ENCODE data around the gene FAT1. TPM values are rescaled to one million over a fixed set of nuclear protein-coding genes. Genes with fewer than 3 reads are reported as not detected.

FAT1 gene
- 52.9 TPM for polyA plus RNA-seq (2013, experiment 1 of 2)
- polyA plus RNA-seq (2013, experiment 2 of 2): 54.3 TPM

- peak within 1 kb of the TSS; percentile 61 for H3K23ac ChIP-seq (ENCODE audit: low read depth, low read length, poor library complexity)
- no peak within 1 kb of the TSS for H2BK12ac ChIP-seq (ENCODE audit: low read length)
- H2BK5ac ChIP-seq (ENCODE audit: low read length): peak within 1 kb of the TSS; percentile 95
- no CpG with 5 or more reads among the region's 112 CpGs for WGBS, 2 donors (ENCODE audit: extremely low coverage in 2 of 2, insufficient read length in 2 of 2, insufficient replicate concordance in 1 of 2)
- peak within 1 kb of the TSS; percentile 91 to 98 for H3K4me3 ChIP-seq (ENCODE audit: low read length in 2 of 2)
- H2AFZ ChIP-seq (ENCODE audit: low read length): peak within 1 kb of the TSS; percentile 94
- H3K9ac ChIP-seq (ENCODE audit: low read depth, low read length, poor library complexity): peak within 1 kb of the TSS; percentile 99
- peaks cover under 1 to 3% of the 10 kb centered on the region in 2 donors for H3K4me1 ChIP-seq (ENCODE audit: control insufficient read depth in 2 of 2, insufficient read depth in 1 of 2, low read depth in 1 of 2, low read length in 2 of 2)
- H3K4ac ChIP-seq (ENCODE audit: low read length): peak within 1 kb of the TSS; percentile 55
- H2BK15ac ChIP-seq (ENCODE audit: low read length): peak within 1 kb of the TSS; percentile 46
- H3K18ac ChIP-seq (ENCODE audit: low read length): peak within 1 kb of the TSS; percentile 99
- H2AK5ac ChIP-seq (ENCODE audit: low read depth, low read length): peak within 1 kb of the TSS; percentile 85
- DNase-seq (ENCODE audit: low spot score): peak; percentile 84
- H3K79me1 ChIP-seq (ENCODE audit: low read depth, low read length): peaks cover 6% of the 10 kb centered on the region
- peaks cover 7 to 30% of the 10 kb centered on the region in 2 donors for H3K9me3 ChIP-seq (replicated peaks in 1 of 2; ENCODE audit: control insufficient read depth in 2 of 2, insufficient read depth in 1 of 2, low read depth in 1 of 2, low read length in 2 of 2)
- H3K36me3 ChIP-seq (replicated peaks in 1 of 2; ENCODE audit: control insufficient read depth in 2 of 2, insufficient read depth in 2 of 2, low read length in 2 of 2): peaks cover 0 to 11% of the 10 kb centered on the region in 2 donors
- H3K27me3 ChIP-seq (ENCODE audit: control insufficient read depth in 3 of 3, insufficient read depth in 3 of 3, low read depth in 1 of 3, low read length in 3 of 3): no peaks in the 10 kb centered on the region
- H4K8ac ChIP-seq (ENCODE audit: low read depth, low read length): no peak within 1 kb of the TSS
- peak within 1 kb of the TSS; percentile 94 for H3K27ac ChIP-seq (replicated peaks; ENCODE audit: low read length)
- no peak within 1 kb of the TSS for H4K91ac ChIP-seq (ENCODE audit: low read depth, low read length, poor library complexity)
- peak within 1 kb of the TSS; percentile 16 for H2BK120ac ChIP-seq (ENCODE audit: low read depth, low read length)
- H3K14ac ChIP-seq (ENCODE audit: low read length): peak within 1 kb of the TSS; percentile 72
- H3K4me2 ChIP-seq (ENCODE audit: insufficient read depth, low read length, poor library complexity, severe bottlenecking): peak within 1 kb of the TSS; percentile 85
Observed at GRCh38 chr4:186723292-186724057, at the start of gene FAT1. FAT1 (minus strand) TSS chr4:186723856; CDS start chr4:186709827, 14,029 bp downstream.

DNA sequence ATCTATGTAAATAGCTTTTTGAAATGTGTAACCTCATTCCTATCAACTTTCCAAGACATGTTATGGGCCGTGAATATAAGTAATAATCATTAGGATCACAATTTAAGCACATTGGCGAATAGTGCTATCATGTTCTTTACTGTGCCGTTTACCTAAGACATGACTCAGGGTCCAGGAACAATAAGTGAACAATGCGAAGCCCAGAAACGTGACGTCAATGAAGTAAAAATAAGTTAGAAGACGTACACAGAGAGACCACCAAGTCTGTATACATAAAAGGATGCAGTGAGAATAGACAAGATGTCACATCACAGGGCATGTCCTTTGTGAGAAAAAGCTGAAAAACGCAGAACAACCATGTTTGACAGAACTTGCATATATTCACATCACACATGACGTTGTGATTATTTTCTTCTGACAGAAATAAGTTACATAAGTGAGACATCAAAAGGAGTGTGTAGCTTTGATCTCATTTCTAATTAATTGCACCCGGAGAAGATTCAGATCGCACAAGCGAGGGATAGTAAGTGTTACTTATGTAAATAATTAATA is 49.4 kb upstream of the FAT1 start:
- no peak overlapping the region for H2AK5ac ChIP-seq (ENCODE audit: low read depth, low read length)
- H3K36me3 ChIP-seq (replicated peaks in 1 of 2; ENCODE audit: control insufficient read depth in 2 of 2, insufficient read depth in 2 of 2, low read length in 2 of 2): no peaks in the 10 kb centered on the region
- no peak overlapping the region for H3K4me3 ChIP-seq (ENCODE audit: low read length in 2 of 2)
- no peak overlapping the region for H2BK120ac ChIP-seq (ENCODE audit: low read depth, low read length)
- no peak overlapping the region for H3K18ac ChIP-seq (ENCODE audit: low read length)
- no peak overlapping the region for H3K9ac ChIP-seq (ENCODE audit: low read depth, low read length, poor library complexity)
- no CpG with 5 or more reads among the region's 12 CpGs for WGBS, 2 donors (ENCODE audit: extremely low coverage in 2 of 2, insufficient read length in 2 of 2, insufficient replicate concordance in 1 of 2)
- H3K79me1 ChIP-seq (ENCODE audit: low read depth, low read length): no peaks in the 10 kb centered on the region
- no peak overlapping the region for H3K4ac ChIP-seq (ENCODE audit: low read length)
- H2BK5ac ChIP-seq (ENCODE audit: low read length): no peak overlapping the region
- no peak overlapping the region for H2AFZ ChIP-seq (ENCODE audit: low read length)
- no peak overlapping the region for H4K91ac ChIP-seq (ENCODE audit: low read depth, low read length, poor library complexity)
- H3K4me1 ChIP-seq (ENCODE audit: control insufficient read depth in 2 of 2, insufficient read depth in 1 of 2, low read depth in 1 of 2, low read length in 2 of 2): peaks cover 0 to 2% of the 10 kb centered on the region in 2 donors
- H2BK15ac ChIP-seq (ENCODE audit: low read length): no peak overlapping the region
- DNase-seq (ENCODE audit: low spot score): no peak
- H3K27me3 ChIP-seq (ENCODE audit: control insufficient read depth in 3 of 3, insufficient read depth in 3 of 3, low read depth in 1 of 3, low read length in 3 of 3): peaks cover 0 to 5% (median 0%) of the 10 kb centered on the region in 3 experiments
- H3K14ac ChIP-seq (ENCODE audit: low read length): no peak overlapping the region
- no peak overlapping the region for H3K27ac ChIP-seq (replicated peaks; ENCODE audit: low read length)
- H3K9me3 ChIP-seq (replicated peaks in 1 of 2; ENCODE audit: control insufficient read depth in 2 of 2, insufficient read depth in 1 of 2, low read depth in 1 of 2, low read length in 2 of 2): no peaks in the 10 kb centered on the region
- no peak overlapping the region for H3K4me2 ChIP-seq (ENCODE audit: insufficient read depth, low read length, poor library complexity, severe bottlenecking)
- H4K8ac ChIP-seq (ENCODE audit: low read depth, low read length): no peak overlapping the region
- no peak overlapping the region for H3K23ac ChIP-seq (ENCODE audit: low read depth, low read length, poor library complexity)
- no peak overlapping the region for H2BK12ac ChIP-seq (ENCODE audit: low read length)

DNA sequence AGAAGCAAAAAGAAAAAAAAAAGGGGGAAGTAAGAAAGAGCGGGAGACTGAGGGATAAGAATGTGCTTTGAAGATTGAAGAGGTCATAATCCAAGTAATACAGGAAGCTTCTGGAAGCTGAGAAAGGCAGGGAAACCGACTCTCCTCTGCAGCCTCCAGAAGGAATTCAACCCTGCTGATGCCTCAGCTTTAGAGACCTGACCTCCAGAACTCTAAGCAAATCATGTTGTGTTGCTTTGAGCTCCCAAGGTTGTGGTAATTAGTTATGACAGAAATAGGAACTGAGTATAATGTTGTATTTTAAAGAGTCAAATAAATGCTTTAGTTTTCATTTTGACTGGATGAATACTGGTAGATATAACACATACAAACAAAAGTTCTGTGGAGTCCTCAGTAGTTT is 48.0 kb upstream of the FAT1 start:
- Histone ChIP-seq H3K4me2 (ENCODE audit: insufficient read depth, low read length, poor library complexity, severe bottlenecking) (no peak overlapping the region), H3K14ac (ENCODE audit: low read length) (no peak overlapping the region), H4K8ac (ENCODE audit: low read depth, low read length) (no peak overlapping the region), H2AFZ (ENCODE audit: low read length) (no peak overlapping the region), H3K4me3 (ENCODE audit: low read length in 2 of 2) (no peak overlapping the region), H2AK5ac (ENCODE audit: low read depth, low read length) (no peak overlapping the region), H3K9me3 (replicated peaks in 1 of 2; ENCODE audit: control insufficient read depth in 2 of 2, insufficient read depth in 1 of 2, low read depth in 1 of 2, low read length in 2 of 2) (no peaks in the 10 kb centered on the region), H4K91ac (ENCODE audit: low read depth, low read length, poor library complexity) (no peak overlapping the region), H3K79me1 (ENCODE audit: low read depth, low read length) (no peaks in the 10 kb centered on the region), H3K4ac (ENCODE audit: low read length) (no peak overlapping the region), H3K18ac (ENCODE audit: low read length) (no peak overlapping the region), H2BK5ac (ENCODE audit: low read length) (no peak overlapping the region), H3K23ac (ENCODE audit: low read depth, low read length, poor library complexity) (no peak overlapping the region), H2BK12ac (ENCODE audit: low read length) (no peak overlapping the region), H3K27ac (replicated peaks; ENCODE audit: low read length) (no peak overlapping the region), H3K36me3 (replicated peaks in 1 of 2; ENCODE audit: control insufficient read depth in 2 of 2, insufficient read depth in 2 of 2, low read length in 2 of 2) (no peaks in the 10 kb centered on the region), H3K4me1 (ENCODE audit: control insufficient read depth in 2 of 2, insufficient read depth in 1 of 2, low read depth in 1 of 2, low read length in 2 of 2) (peaks cover 0 to 2% of the 10 kb centered on the region in 2 donors), H3K9ac (ENCODE audit: low read depth, low read length, poor library complexity) (no peak overlapping the region), H2BK15ac (ENCODE audit: low read length) (no peak overlapping the region), H2BK120ac (ENCODE audit: low read depth, low read length) (no peak overlapping the region), H3K27me3 (ENCODE audit: control insufficient read depth in 3 of 3, insufficient read depth in 3 of 3, low read depth in 1 of 3, low read length in 3 of 3) (peaks cover 0 to 5% (median 0%) of the 10 kb centered on the region in 3 experiments)
- no peak for DNase-seq (ENCODE audit: low spot score)
- no CpG with 5 or more reads among the region's 2 CpGs for WGBS, 2 donors (ENCODE audit: extremely low coverage in 2 of 2, insufficient read length in 2 of 2, insufficient replicate concordance in 1 of 2)

GRCh38 chr4:186770481-186771175 is 47.0 kb upstream of the FAT1 start:
- Histone ChIP-seq H3K4ac (ENCODE audit: low read length) (no peak overlapping the region), H2AK5ac (ENCODE audit: low read depth, low read length) (no peak overlapping the region), H4K91ac (ENCODE audit: low read depth, low read length, poor library complexity) (no peak overlapping the region), H3K9me3 (replicated peaks in 1 of 2; ENCODE audit: control insufficient read depth in 2 of 2, insufficient read depth in 1 of 2, low read depth in 1 of 2, low read length in 2 of 2) (no peaks in the 10 kb centered on the region), H2BK15ac (ENCODE audit: low read length) (no peak overlapping the region), H3K27ac (replicated peaks; ENCODE audit: low read length) (no peak overlapping the region), H3K18ac (ENCODE audit: low read length) (no peak overlapping the region), H4K8ac (ENCODE audit: low read depth, low read length) (no peak overlapping the region), H2BK120ac (ENCODE audit: low read depth, low read length) (no peak overlapping the region), H3K79me1 (ENCODE audit: low read depth, low read length) (no peaks in the 10 kb centered on the region), H3K14ac (ENCODE audit: low read length) (no peak overlapping the region), H3K4me2 (ENCODE audit: insufficient read depth, low read length, poor library complexity, severe bottlenecking) (no peak overlapping the region), H2BK5ac (ENCODE audit: low read length) (no peak overlapping the region), H2AFZ (ENCODE audit: low read length) (no peak overlapping the region), H3K4me1 (ENCODE audit: control insufficient read depth in 2 of 2, insufficient read depth in 1 of 2, low read depth in 1 of 2, low read length in 2 of 2) (peaks cover 4% of the 10 kb centered on the region in 2 donors), H3K36me3 (replicated peaks in 1 of 2; ENCODE audit: control insufficient read depth in 2 of 2, insufficient read depth in 2 of 2, low read length in 2 of 2) (no peaks in the 10 kb centered on the region), H3K23ac (ENCODE audit: low read depth, low read length, poor library complexity) (no peak overlapping the region), H3K27me3 (ENCODE audit: control insufficient read depth in 3 of 3, insufficient read depth in 3 of 3, low read depth in 1 of 3, low read length in 3 of 3) (peaks cover 0 to 5% (median 0%) of the 10 kb centered on the region in 3 experiments), H3K4me3 (ENCODE audit: low read length in 2 of 2) (no peak overlapping the region), H3K9ac (ENCODE audit: low read depth, low read length, poor library complexity) (no peak overlapping the region), H2BK12ac (ENCODE audit: low read length) (no peak overlapping the region)
- DNase-seq (ENCODE audit: low spot score): no peak
- WGBS, 2 donors (ENCODE audit: extremely low coverage in 2 of 2, insufficient read length in 2 of 2, insufficient replicate concordance in 1 of 2): no CpG with 5 or more reads among the region's 4 CpGs
